Breast epithelium (tissue), 4 donors: ENCODE results near the gene ZRANB1. TPM values are rescaled to one million over a fixed set of nuclear protein-coding genes. Genes with fewer than 3 reads are reported as not detected.

Experiments
- DNase-seq, 2 donors: peaks; one replicate each; pipeline ENCODE4 v3.0.0-alpha.2; 2019; ENCODE audit warnings: low spot score in 2 of 2
- H3K27ac ChIP-seq, 2 donors: fragments of 200-600 bp; sonication (generic) in 1 of 2; one replicate each; pipeline ENCODE4 v1.5.1; 2016 to 2019; ENCODE audit warnings: mild to moderate bottlenecking in 1 of 2
- H3K27me3 ChIP-seq, 2 donors: fragments of 200-600 bp; sonication (generic) in 1 of 2; one replicate each; pipeline versions ENCODE4 v1.5.1 to v1.6.0; 2017 to 2019; ENCODE audit warnings: control low read depth in 1 of 2, mild to moderate bottlenecking in 1 of 2
- H3K36me3 ChIP-seq: fragments of 200-600 bp; one replicate; pipeline ENCODE4 v1.5.1; 2019
- H3K4me1 ChIP-seq, 2 donors: fragments of 200-600 bp; sonication (generic); one replicate each; pipeline ENCODE4 v1.5.1; 2016 to 2019; ENCODE audit warnings: control low read depth in 1 of 2
- H3K4me3 ChIP-seq, 3 donors: fragments of 200-600 bp; sonication (generic); 1 replicate in 2 of 3; 2 replicates in 1 of 3; pipeline ENCODE4 v1.5.1; 2016 to 2019; ENCODE audit warnings: mild to moderate bottlenecking in 3 of 3, moderate library complexity in 2 of 3
- H3K9me3 ChIP-seq, 2 donors: fragments of 200-600 bp; sonication (generic) in 1 of 2; one replicate each; pipeline ENCODE4 v1.5.1; 2016 to 2019; ENCODE audit warnings: control low read depth in 1 of 2
- CTCF ChIP-seq, 3 donors: fragments of 450-650 bp; IDR thresholded peaks; one replicate each; pipeline ENCODE4 v1.5.1; 2016 to 2017; ENCODE audit warnings: antibody characterized with exemption in 3 of 3, mild to moderate bottlenecking in 3 of 3, moderate library complexity in 3 of 3
- POLR2A ChIP-seq: fragments of 450-650 bp; IDR thresholded peaks from one replicate; pipeline ENCODE4 v1.6.1; 2016; ENCODE audit warnings: antibody characterized with exemption, mild to moderate bottlenecking, moderate library complexity
- POLR2AphosphoS5 ChIP-seq, 3 donors: sonication (generic); formaldehyde crosslinking; IDR thresholded peaks; one replicate each; pipeline ENCODE4 v1.6.1; 2017; ENCODE audit warnings: antibody characterized with exemption in 3 of 3
- intact Hi-C: fragments of 100-400 bp; cut with DNase I; formaldehyde crosslinking; loops from one replicate; pipeline ENCODE4 v1.15.1; 2023; ENCODE audit warnings: low total_unique reads
- total RNA-seq, 3 donors: library from RNA; depleted of rRNA; stranded (reverse); fragments of >200 nt; gene quantifications; one replicate each; pipeline ENCODE4 v1.1.0, GENCODE V29; 2016

Gene ZRANB1
- total RNA-seq, 3 donors from 2014 or later = 32.4 to 37.4 (median 35.1) TPM

DNA sequence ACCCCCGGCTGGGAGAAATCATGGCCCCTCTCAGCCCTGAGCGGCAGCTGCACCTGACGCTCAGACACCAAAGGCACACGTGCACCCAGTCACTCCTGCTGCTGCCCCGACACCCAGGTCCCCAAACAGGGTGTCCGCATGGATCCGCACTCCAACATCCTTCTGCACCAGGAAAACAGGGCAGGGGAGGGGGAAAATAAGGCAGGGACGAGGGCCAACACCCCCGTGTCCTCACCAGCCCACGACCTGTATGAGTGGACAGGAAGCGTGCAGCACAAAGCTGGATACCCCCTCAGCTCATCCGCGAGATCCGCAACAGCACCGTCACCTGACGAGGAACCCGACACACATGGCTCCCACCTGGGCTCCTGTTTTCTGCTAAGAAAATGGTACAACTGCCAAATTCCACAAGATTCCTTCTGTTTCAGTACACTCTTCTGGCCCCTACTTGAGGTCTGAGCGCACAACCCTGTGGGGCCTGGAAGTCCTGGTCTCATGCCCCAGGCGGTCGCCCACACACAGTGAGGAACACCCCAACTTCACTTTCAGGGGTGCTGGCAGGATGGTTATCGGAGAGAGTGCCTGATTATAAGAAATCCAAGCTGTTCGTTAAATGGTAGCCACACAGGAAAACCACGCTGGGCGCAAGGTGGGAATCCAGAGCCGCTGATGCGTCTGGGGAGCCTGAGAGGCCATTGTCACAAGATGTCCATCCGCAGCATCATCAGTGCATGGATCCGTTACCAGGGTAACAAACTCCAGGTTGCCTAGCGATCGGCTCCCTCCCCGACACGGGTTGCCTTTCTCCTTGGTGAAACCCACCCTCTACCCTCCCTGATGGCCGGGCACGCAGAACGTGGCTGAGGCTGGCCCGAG, 63.6 kb downstream of the ZRANB1 start:
- intact Hi-C loops = no loop called here
- peak in 1 of 2 donors; percentile 47 for DNase-seq
- Histone ChIP-seq H3K4me3 (no peak overlapping the region), H3K36me3 (no peaks in the 10 kb centered on the region), H3K9me3 (no peaks in the 10 kb centered on the region), H3K27ac (no peak overlapping the region), H3K4me1 (peaks cover 6 to 25% of the 10 kb centered on the region in 2 donors), H3K27me3 (no peaks in the 10 kb centered on the region)
- TF ChIP-seq POLR2A (no peak), POLR2AphosphoS5 (IDR thresholded peaks at IDR 0.05) (no peak), CTCF (IDR thresholded peaks at IDR 0.05) (no peak)

DNA sequence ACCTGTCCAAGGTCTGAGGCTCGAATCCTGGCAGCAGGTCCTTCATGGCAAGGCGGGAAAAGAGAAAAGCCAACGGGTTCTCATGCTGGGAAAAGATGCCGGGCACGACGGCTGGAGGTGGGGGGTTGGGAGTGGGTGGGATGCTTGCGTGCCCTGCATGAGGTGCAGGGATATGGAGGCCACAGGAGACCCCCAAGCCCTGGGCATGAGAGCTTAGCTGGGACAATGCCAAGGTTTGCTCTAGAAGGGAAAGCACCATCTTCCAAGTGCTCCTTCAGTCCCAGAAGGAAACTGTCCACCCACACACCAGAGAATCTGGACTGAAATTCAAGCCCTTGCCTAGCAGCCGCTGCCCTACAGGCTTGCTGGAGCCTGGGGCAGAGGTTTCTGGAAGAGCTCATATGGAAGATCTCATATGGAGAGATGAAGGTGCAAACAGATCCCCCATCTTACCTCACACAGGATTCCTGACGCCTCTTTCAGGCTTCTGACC, 64.3 kb downstream of the ZRANB1 start:
- no peaks in the 10 kb centered on the region for H3K36me3 ChIP-seq
- no peaks in the 10 kb centered on the region for H3K27me3 ChIP-seq
- no peaks in the 10 kb centered on the region for H3K9me3 ChIP-seq
- peak in 1 of 2 donors; percentile 40 for DNase-seq
- TF ChIP-seq POLR2A = no peak
- no peak for TF ChIP-seq POLR2AphosphoS5 (IDR thresholded peaks at IDR 0.05)
- no peak for TF ChIP-seq CTCF (IDR thresholded peaks at IDR 0.05)
- no peak overlapping the region for H3K4me3 ChIP-seq
- intact Hi-C loops = no loop called here
- peak overlapping the region in 1 of 2 donors; percentile 36 for H3K27ac ChIP-seq
- H3K4me1 ChIP-seq = peaks cover 3 to 18% of the 10 kb centered on the region in 2 donors

DNA sequence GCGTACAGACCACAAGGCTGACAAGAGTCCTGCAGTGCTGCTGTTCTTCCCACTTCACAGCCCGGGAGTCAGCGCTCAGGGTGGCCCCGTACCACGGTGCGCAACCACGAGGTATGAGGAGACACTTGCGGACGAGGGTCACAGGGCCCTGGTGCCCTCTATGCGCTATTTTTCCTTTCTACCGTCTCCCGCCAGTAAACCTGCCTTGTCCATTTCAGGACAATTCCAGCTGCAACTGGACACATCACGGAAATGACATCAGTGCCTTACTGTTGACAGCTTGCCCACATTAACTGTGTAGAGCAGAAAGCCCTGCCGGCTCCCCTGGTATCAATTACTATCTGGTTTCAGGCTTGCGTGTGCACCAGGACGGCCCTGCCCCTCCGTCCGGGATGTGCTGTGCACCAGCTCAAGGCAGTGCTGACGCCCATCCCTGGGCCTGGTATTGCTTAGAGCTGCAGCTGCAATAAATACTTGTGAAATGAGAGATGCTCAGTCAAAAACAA, 65.1 kb downstream of the ZRANB1 start:
- Histone ChIP-seq H3K4me3 (no peak overlapping the region), H3K27me3 (no peaks in the 10 kb centered on the region), H3K4me1 (peaks cover 3 to 12% of the 10 kb centered on the region in 2 donors), H3K27ac (peak overlapping the region; percentile 21 to 79), H3K9me3 (no peaks in the 10 kb centered on the region), H3K36me3 (no peaks in the 10 kb centered on the region)
- DNase-seq = peak in 1 of 2 donors; percentile 19
- intact Hi-C loops = no loop called here
- TF ChIP-seq POLR2A (no peak), POLR2AphosphoS5 (IDR thresholded peaks at IDR 0.05) (no peak), CTCF (IDR thresholded peaks at IDR 0.05) (no peak)

DNA sequence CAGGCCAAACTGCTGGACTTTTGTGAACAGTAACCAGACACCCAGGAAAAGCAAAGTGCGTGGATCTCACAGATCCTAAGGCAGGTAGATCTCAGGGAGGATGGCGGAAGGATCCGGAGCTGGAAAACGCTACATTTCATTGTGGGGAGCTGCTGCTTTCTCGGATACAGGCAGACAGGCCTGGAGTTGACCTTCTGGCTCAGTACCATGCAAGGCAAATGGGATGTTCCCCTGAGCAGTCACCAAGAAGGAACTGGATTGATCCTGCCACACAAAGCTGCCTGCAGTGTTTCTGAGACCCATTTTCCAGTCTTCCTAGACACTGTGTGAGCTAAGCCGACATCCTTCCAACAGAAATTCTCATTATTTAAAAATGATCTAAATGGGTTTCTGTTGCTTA, 65.5 kb downstream of the ZRANB1 start:
- Histone ChIP-seq H3K36me3 (no peaks in the 10 kb centered on the region), H3K27ac (peak overlapping the region; percentile 13 to 79), H3K4me1 (peaks cover 3 to 7% of the 10 kb centered on the region in 2 donors), H3K27me3 (no peaks in the 10 kb centered on the region), H3K4me3 (no peak overlapping the region), H3K9me3 (no peaks in the 10 kb centered on the region)
- intact Hi-C loops = no loop called here
- peak in 1 of 2 donors; percentile 40 for DNase-seq
- no peak for TF ChIP-seq CTCF (IDR thresholded peaks at IDR 0.05)
- no peak for TF ChIP-seq POLR2A
